IMR-90 (cell line): ENCODE data around the gene WDR27. TPM values are rescaled to one million over a fixed set of nuclear protein-coding genes. Genes with fewer than 3 reads are reported as not detected.

Experiments used
- ATAC-seq: fragments of 200-7000 bp; cut with Tn5 transposase; 2 replicates; pipeline ENCODE4 v1.9.1; 2020; ENCODE audit warnings: low read depth, mild to moderate bottlenecking, moderate library complexity
- BruUV-seq: library from RNA; stranded (reverse); fragments of 400-500 nt; replicated peaks from 2 replicates; lab custom pipeline; 2021; lab: Mats Ljungman, UMichigan
- CTCF ChIA-PET: fragments of 300-600 bp; formaldehyde crosslinking; extraction: SDS; loops from one replicate; lab custom pipeline; 2021; ENCODE audit warnings: antibody characterized with exemption; lab: Yijun Ruan, JAX
- POLR2A ChIA-PET: fragments of 300-600 bp; sonication (Branson Sonifier 250); formaldehyde crosslinking; loops from one replicate; lab custom pipeline; 2022; ENCODE audit warnings: antibody characterized with exemption; ENCODE audit not compliant: unreplicated experiment; lab: Charles Lee
- DNase-seq: peaks from one replicate; pipeline ENCODE4 v3.0.0; 2013
- H2AFZ ChIP-seq: replicated peaks from 2 replicates; pipeline ENCODE3; 2013; ENCODE audit warnings: low read length, mild to moderate bottlenecking; ENCODE audit not compliant: poor library complexity
- H2AK5ac ChIP-seq: 2 replicates; pipeline ENCODE4 v1.6.1; 2013; ENCODE audit warnings: low read depth, low read length, inconsistent platforms
- H2AK9ac ChIP-seq: replicated peaks from 2 replicates; pipeline ENCODE3; 2013; ENCODE audit warnings: mild to moderate bottlenecking, low read depth, low read length, moderate library complexity; ENCODE audit not compliant: poor library complexity
- H2BK120ac ChIP-seq: 2 replicates; pipeline ENCODE4 v1.6.1; 2013; ENCODE audit warnings: low read depth, low read length, inconsistent platforms
- H2BK15ac ChIP-seq: 3 replicates; pipeline ENCODE4 v1.6.1; 2013; ENCODE audit warnings: low read depth, low read length, inconsistent platforms
- H2BK20ac ChIP-seq: 2 replicates; pipeline ENCODE4 v1.6.1; 2013; ENCODE audit warnings: low read depth, mild to moderate bottlenecking, inconsistent platforms, low read length, moderate library complexity
- H2BK5ac ChIP-seq: 2 replicates; pipeline ENCODE4 v1.6.1; 2013; ENCODE audit warnings: mild to moderate bottlenecking, low read depth, low read length, inconsistent platforms; ENCODE audit not compliant: poor library complexity, severe bottlenecking
- H3K14ac ChIP-seq: replicated peaks from 2 replicates; pipeline ENCODE4 v1.6.1; 2013; ENCODE audit warnings: low read depth, low read length, inconsistent platforms
- H3K18ac ChIP-seq: 2 replicates; pipeline ENCODE4 v1.6.1; 2013; ENCODE audit warnings: low read depth, low read length, control low read depth
- H3K23ac ChIP-seq: 2 replicates; pipeline ENCODE4 v1.6.1; 2013; ENCODE audit warnings: low read depth, low read length, inconsistent platforms
- H3K27ac ChIP-seq: 2 replicates; pipeline ENCODE4 v1.5.1; 2013; ENCODE audit warnings: mild to moderate bottlenecking, control low read depth, low read length; ENCODE audit not compliant: insufficient read depth
- H3K27me3 ChIP-seq: 2 replicates; pipeline ENCODE4 v1.6.1; 2013; ENCODE audit warnings: low read length; ENCODE audit not compliant: control insufficient read depth, insufficient read depth
- H3K36me3 ChIP-seq: 2 replicates; pipeline ENCODE4 v1.6.1; 2013; ENCODE audit warnings: low read length, mixed read lengths; ENCODE audit not compliant: control insufficient read depth, insufficient read depth
- H3K4ac ChIP-seq: 2 replicates; pipeline ENCODE4 v1.6.1; 2013; ENCODE audit warnings: low read depth, low read length, inconsistent platforms
- H3K4me1 ChIP-seq: 2 replicates; pipeline ENCODE4 v1.6.1; 2013; ENCODE audit warnings: low read length, mixed read lengths; ENCODE audit not compliant: control insufficient read depth, insufficient read depth
- H3K4me2 ChIP-seq: 2 replicates; pipeline ENCODE4 v1.6.1; 2013; ENCODE audit warnings: low read depth, mild to moderate bottlenecking, control low read depth, low read length, moderate library complexity
- H3K4me3 ChIP-seq: 2 replicates; pipeline ENCODE4 v1.5.1; 2013; ENCODE audit warnings: low read depth, mild to moderate bottlenecking, control low read depth, low read length, moderate library complexity; ENCODE audit not compliant: insufficient read depth
- H3K56ac ChIP-seq: 2 replicates; pipeline ENCODE4 v1.6.1; 2013; ENCODE audit warnings: low read length, inconsistent platforms; ENCODE audit not compliant: insufficient read depth; ENCODE audit errors: extremely low read depth
- H3K79me1 ChIP-seq, 2 experiments: 2 replicates each; pipeline ENCODE4 v1.6.1; 2013; ENCODE audit warnings: low read length in 2 of 2, inconsistent platforms in 1 of 2, low read depth in 1 of 2
- H3K9ac ChIP-seq: 2 replicates; pipeline ENCODE4 v1.6.1; 2013; ENCODE audit warnings: low read depth, low read length, control low read depth
- H3K9me1 ChIP-seq: 2 replicates; pipeline ENCODE4 v1.6.1; 2013; ENCODE audit warnings: low read length, inconsistent platforms; ENCODE audit not compliant: insufficient read depth
- H3K9me3 ChIP-seq: 2 replicates; pipeline ENCODE4 v1.6.1; 2013; ENCODE audit warnings: low read length; ENCODE audit not compliant: control insufficient read depth, insufficient read depth
- H4K20me1 ChIP-seq: 2 replicates; pipeline ENCODE4 v1.6.1; 2013; ENCODE audit warnings: low read length, inconsistent platforms; ENCODE audit not compliant: insufficient read depth
- H4K5ac ChIP-seq: 2 replicates; pipeline ENCODE4 v1.6.1; 2013; ENCODE audit warnings: mild to moderate bottlenecking, low read depth, low read length, control low read depth
- H4K8ac ChIP-seq, 2 experiments: 2 replicates each; pipeline ENCODE4 v1.6.1; 2013; ENCODE audit warnings: low read depth in 2 of 2, low read length in 2 of 2, control low read depth in 1 of 2, inconsistent platforms in 1 of 2
- H4K91ac ChIP-seq: 2 replicates; pipeline ENCODE4 v1.6.1; 2013; ENCODE audit warnings: low read depth, low read length, inconsistent platforms; ENCODE audit not compliant: insufficient read depth
- BHLHE40 ChIP-seq: fragments of 150-350 bp; IDR thresholded peaks from 2 replicates; pipeline ENCODE4 v1.6.1; 2016; ENCODE audit warnings: mild to moderate bottlenecking, low read depth, low read length
- CTCF ChIP-seq: conservative IDR thresholded peaks from 2 replicates; pipeline ENCODE4 v1.5.1; 2012; ENCODE audit warnings: mild to moderate bottlenecking, low read depth, low read length, improper control_type of control experiment
- MAZ ChIP-seq: IDR thresholded peaks from 2 replicates; pipeline ENCODE4 v1.6.1; 2012; ENCODE audit warnings: low read depth, mild to moderate bottlenecking, low read length, improper control_type of control experiment, moderate library complexity, borderline replicate concordance
- MXI1 ChIP-seq: IDR thresholded peaks from 2 replicates; pipeline ENCODE4 v1.6.1; 2012; ENCODE audit warnings: low read depth, mild to moderate bottlenecking, low read length, moderate library complexity, borderline replicate concordance
- RAD21 ChIP-seq: IDR thresholded peaks from 2 replicates; pipeline ENCODE4 v1.6.1; 2012; ENCODE audit warnings: low read length, improper control_type of control experiment
- SMC3 ChIP-seq: fragments of 150-350 bp; IDR thresholded peaks from 2 replicates; pipeline ENCODE4 v1.6.1; 2016; ENCODE audit warnings: low read depth, mild to moderate bottlenecking, antibody characterized with exemption, low read length, moderate library complexity
- USF2 ChIP-seq: fragments of 150-350 bp; IDR thresholded peaks from 2 replicates; pipeline ENCODE4 v1.6.1; 2017; ENCODE audit warnings: mild to moderate bottlenecking, antibody characterized with exemption, low read length, low read depth
- dilution Hi-C: fragments of 300-500 bp; cut with HindIII; formaldehyde crosslinking; loops from one replicate; pipeline ENCODE4 v1.14.3; 2018; ENCODE audit warnings: low sequenced_read_pairs; ENCODE audit not compliant: unreplicated experiment
- in situ Hi-C: fragments of 300-500 bp; cut with MboI; formaldehyde crosslinking; loops from 3 replicates; pipeline ENCODE4 v1.14.3; 2019; ENCODE audit warnings: low sequenced_read_pairs, inconsistent platforms, mixed read lengths
- intact Hi-C: fragments of 100-400 bp; cut with micrococcal nuclease; formaldehyde crosslinking; loops from 2 replicates; pipeline ENCODE4 v1.10.0; 2022
- polyA plus RNA-seq, 3 experiments: library from polyadenylated mRNA; depleted of rRNA; stranded (reverse); fragments of >200 nt; gene quantifications; 2 replicates each; pipeline ENCODE4 v1.2.3, GENCODE V29; 2012; ENCODE audit warnings: low replicate concordance in 1 of 3
- total RNA-seq: library from RNA; depleted of rRNA; stranded (reverse); fragments of >200 nt; gene quantifications from 2 replicates; pipeline ENCODE4 v1.2.3, GENCODE V29; 2012

Gene WDR27
- total and polyA plus RNA-seq, 2 of the 4 experiments (the other 2 are of a cell fraction): 7.0 to 18.5 TPM

- TF ChIP-seq USF2 (no peak), RAD21 (no peak), SMC3 (no peak), MXI1 (no peak), CTCF (no peak), MAZ (no peak), BHLHE40 (no peak)
- no peak overlapping the region for H2AK5ac ChIP-seq
- H3K4me1 ChIP-seq: peaks cover 4% of the 10 kb centered on the region
- H3K4ac ChIP-seq: no peak overlapping the region
- no peak overlapping the region for H3K4me3 ChIP-seq
- no peak overlapping the region for H2BK120ac ChIP-seq
- H2AK9ac ChIP-seq: no peak overlapping the region
- no peak overlapping the region for H3K14ac ChIP-seq
- H3K9me1 ChIP-seq: no peaks in the 10 kb centered on the region
- H3K79me1 ChIP-seq: no peaks in the 10 kb centered on the region
- no peak overlapping the region for H2BK5ac ChIP-seq
- no peak overlapping the region for H2BK20ac ChIP-seq
- H4K20me1 ChIP-seq: no peaks in the 10 kb centered on the region
- ATAC-seq (peak; percentile 42; the same call in 1 of the 2 replicates), DNase-seq (peak; percentile 67)
- no peak overlapping the region for H3K27ac ChIP-seq
- ChIA-PET CTCF (interaction anchor here (0.6 kb wide), 1 partner anchor 104 kb away, joined by 3 read pairs; no protein-coding TSS in a partner anchor), POLR2A (no interaction called here)
- H2BK15ac ChIP-seq: no peak overlapping the region
- H4K5ac ChIP-seq: no peak overlapping the region
- no peak overlapping the region for H3K18ac ChIP-seq
- no peak overlapping the region for H4K91ac ChIP-seq
- H3K23ac ChIP-seq: no peak overlapping the region
- in situ Hi-C loops (no loop called here), dilution Hi-C loops (no loop called here), intact Hi-C loops (no loop called here)
- no peak overlapping the region for H3K9ac ChIP-seq
- no peak overlapping the region for H2AFZ ChIP-seq
- BruUV-seq: no TSS peak
- H3K4me2 ChIP-seq: no peak overlapping the region
- H3K27me3 ChIP-seq: no peaks in the 10 kb centered on the region
- H3K36me3 ChIP-seq: 0 out of 2 replicates have a peak, but pooled peaks cover 1% of the 10 kb centered on the region
- no peaks in the 10 kb centered on the region for H3K9me3 ChIP-seq
- H3K56ac ChIP-seq: no peak overlapping the region
- H4K8ac ChIP-seq: no peak overlapping the region
Observed at GRCh38 chr6:169495601-169496000, 206.2 kb downstream of the WDR27 start.
